ENCODE data around the gene KIF3C. TPM values are rescaled to one million over a fixed set of nuclear protein-coding genes. Genes with fewer than 3 reads are reported as not detected.

Gene KIF3C
- total and polyA plus RNA-seq, 10 of the 15 experiments (the other 5 are each of a cell fraction or from before 2014, with no cell fraction given): 0.10 to 0.63 (median 0.46) TPM

GRCh38 chr2:25885933-25886332, 96.4 kb downstream of the KIF3C start:
- no peak overlapping the region for H3K4me2 ChIP-seq (ENCODE audit: control insufficient read depth, insufficient read depth)
- TF ChIP-seq SMARCA5 (IDR thresholded peaks at IDR 0.05): no peak
- no peak for TF ChIP-seq HCFC1 (IDR thresholded peaks at IDR 0.05; ENCODE audit: low read length)
- no peak for TF ChIP-seq ZBTB33 (IDR thresholded peaks at IDR 0.05)
- TF ChIP-seq CEBPZ (IDR thresholded peaks at IDR 0.05; ENCODE audit: low read depth, low read length): no peak
- no peak for TF ChIP-seq ESRRA (IDR thresholded peaks at IDR 0.05; ENCODE audit: low read length)
- TF ChIP-seq ZNF384 (IDR thresholded peaks at IDR 0.05; ENCODE audit: borderline replicate concordance, low read depth, low read length): no peak
- no peak for TF ChIP-seq MEF2B (IDR thresholded peaks at IDR 0.05; ENCODE audit: partially characterized antibody, poor library complexity, severe bottlenecking)
- TF ChIP-seq TBL1XR1 (IDR thresholded peaks at IDR 0.05; ENCODE audit: low read depth, low read length): no peak
- no peak for TF ChIP-seq SIN3A (IDR thresholded peaks at IDR 0.05; ENCODE audit: low read depth, low read length)
- no peak for TF ChIP-seq ZNF207 (IDR thresholded peaks at IDR 0.05; ENCODE audit: borderline replicate concordance)
- TF ChIP-seq MTA3 (IDR thresholded peaks at IDR 0.05; ENCODE audit: borderline replicate concordance, low read length): no peak
- no peak for TF ChIP-seq LARP7 (IDR thresholded peaks at IDR 0.05)
- no peak for TF ChIP-seq SP1 (IDR thresholded peaks at IDR 0.05; ENCODE audit: low read depth, low read length)
- no TSS peak for BruUV-seq (replicated peaks)
- no peaks in the 10 kb centered on the region for H3K79me2 ChIP-seq (ENCODE audit: control insufficient read depth, insufficient read depth, low read length)
- DNase-seq (ENCODE audit: low read depth, low spot score): no peak
- intact Hi-C loops (cut with micrococcal nuclease; ENCODE audit: unreplicated experiment): no loop called here
- H3K4me3 ChIP-seq: no peak overlapping the region
- no peaks in the 10 kb centered on the region for H4K20me1 ChIP-seq (ENCODE audit: control insufficient read depth, insufficient read depth)
- H3K27ac ChIP-seq (ENCODE audit: control insufficient read depth, insufficient read depth): no peak overlapping the region
- no peaks in the 10 kb centered on the region for H3K4me1 ChIP-seq (ENCODE audit: control insufficient read depth, insufficient read depth, low read length)
- no peaks in the 10 kb centered on the region for H3K36me3 ChIP-seq (ENCODE audit: control insufficient read depth in 2 of 2, insufficient read depth in 2 of 2, low read length in 1 of 2)
- H2AFZ ChIP-seq (ENCODE audit: control insufficient read depth, low read depth, low read length): no peak overlapping the region
- in situ Hi-C loops (cut with MboI): no loop called here
- no peak overlapping the region for H3K9ac ChIP-seq (ENCODE audit: control insufficient read depth, insufficient read depth, low read length)
- no peaks in the 10 kb centered on the region for H3K9me3 ChIP-seq (replicated peaks; ENCODE audit: control insufficient read depth, insufficient read depth, low read length)
- FAIRE-seq: no peak
- no peak for ATAC-seq
- 50% methylated on average over 2 of the region's 2 CpGs for WGBS (ENCODE audit: insufficient coverage, insufficient replicate concordance, low lambda C conversion rate, missing lambda C conversion rate)
- CTCF ChIA-PET: no interaction called here
- SMC1A ChIA-PET (ENCODE audit: uncharacterized antibody, unreplicated experiment): no interaction called here
- POLR2A ChIA-PET: no interaction called here
- no peaks in the 10 kb centered on the region for H3K27me3 ChIP-seq (replicated peaks in 1 of 2; ENCODE audit: control insufficient read depth in 2 of 2, insufficient read depth in 2 of 2, low read length in 1 of 2)
- RAD21 ChIA-PET (ENCODE audit: unreplicated experiment): no interaction called here

All from GM12878 (cell line).